Measurements from ENCODE around the gene TJAP1.
"Not testable (repeated sequence)": the region's sequence is repeated elsewhere in the genome, so short reads cannot be mapped to it uniquely, and the experiment has no call there.

Gene TJAP1

GRCh38 chr6:43488667-43489276, 11.4 kb downstream of the TJAP1 start:
- no peak for DNase-seq

GRCh38 chr6:43489277-43490072, 12.1 kb downstream of the TJAP1 start:
- DNase-seq: no peak

- DNase-seq: no peak
Measured at GRCh38 chr6:43490523-43490939, 13.2 kb downstream of the TJAP1 start.

GRCh38 chr6:43491750-43492661, 14.6 kb downstream of the TJAP1 start:
- DNase-seq: no peak

GRCh38 chr6:43492673-43493072, 15.3 kb downstream of the TJAP1 start:
- DNase-seq: no peak

GRCh38 chr6:43493230-43493629, 15.9 kb downstream of the TJAP1 start:
- no peak for DNase-seq

GRCh38 chr6:43493833-43494232, 16.5 kb downstream of the TJAP1 start:
- no peak for DNase-seq

- no peak for DNase-seq
Measured at GRCh38 chr6:43494321-43494720, 17.0 kb downstream of the TJAP1 start.

- DNase-seq: no peak
Measured at GRCh38 chr6:43494766-43495165, 17.4 kb downstream of the TJAP1 start.

- DNase-seq: no peak
Measured at GRCh38 chr6:43495409-43495941, 18.1 kb downstream of the TJAP1 start.

GRCh38 chr6:43496370-43497128, 19.2 kb downstream of the TJAP1 start:
- no peak for DNase-seq

GRCh38 chr6:43497129-43497396, 19.7 kb downstream of the TJAP1 start:
- DNase-seq: no peak

- no peak for DNase-seq
Measured at GRCh38 chr6:43497689-43498088, 20.3 kb downstream of the TJAP1 start.

GRCh38 chr6:43498291-43498690, 20.9 kb downstream of the TJAP1 start:
- not testable (repeated sequence) for DNase-seq

GRCh38 chr6:43499028-43499815, 21.9 kb downstream of the TJAP1 start:
- DNase-seq: no peak

- no peak for DNase-seq
Measured at GRCh38 chr6:43500921-43501320, 23.6 kb downstream of the TJAP1 start.

GRCh38 chr6:43502666-43503065, 25.3 kb downstream of the TJAP1 start:
- no peak for DNase-seq

GRCh38 chr6:43503443-43503842, 26.1 kb downstream of the TJAP1 start:
- no peak for DNase-seq

- no peak for DNase-seq
Measured at GRCh38 chr6:43504756-43505593, 27.6 kb downstream of the TJAP1 start.

- no peak for DNase-seq
Measured at GRCh38 chr6:43505718-43506117, 28.3 kb downstream of the TJAP1 start.

GRCh38 chr6:43506171-43506570, 28.8 kb downstream of the TJAP1 start:
- DNase-seq: no peak
